ENCODE results near the gene OSCP1.

Gene OSCP1

DNA sequence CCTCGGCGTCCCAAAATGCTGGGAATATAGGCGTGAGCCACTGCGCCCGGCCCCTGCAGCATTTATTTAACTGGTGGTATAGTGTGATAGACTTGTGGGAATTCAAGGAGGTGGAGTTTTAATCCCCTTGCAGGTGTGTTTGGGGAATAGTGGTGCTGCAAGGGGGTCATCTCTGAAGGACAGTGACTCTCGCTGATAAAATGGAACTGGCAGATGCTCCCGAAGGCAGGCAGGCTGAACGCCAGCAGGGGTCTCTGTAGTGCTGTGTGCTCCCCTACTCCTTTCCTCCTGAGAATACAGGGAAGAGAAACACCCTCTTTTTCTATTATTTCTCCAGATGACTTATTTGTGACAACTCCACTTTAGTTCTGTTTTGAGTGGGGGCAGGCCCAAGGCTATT is 4.0 kb downstream of the OSCP1 start:
- TF ChIP-seq, protein P1, sequence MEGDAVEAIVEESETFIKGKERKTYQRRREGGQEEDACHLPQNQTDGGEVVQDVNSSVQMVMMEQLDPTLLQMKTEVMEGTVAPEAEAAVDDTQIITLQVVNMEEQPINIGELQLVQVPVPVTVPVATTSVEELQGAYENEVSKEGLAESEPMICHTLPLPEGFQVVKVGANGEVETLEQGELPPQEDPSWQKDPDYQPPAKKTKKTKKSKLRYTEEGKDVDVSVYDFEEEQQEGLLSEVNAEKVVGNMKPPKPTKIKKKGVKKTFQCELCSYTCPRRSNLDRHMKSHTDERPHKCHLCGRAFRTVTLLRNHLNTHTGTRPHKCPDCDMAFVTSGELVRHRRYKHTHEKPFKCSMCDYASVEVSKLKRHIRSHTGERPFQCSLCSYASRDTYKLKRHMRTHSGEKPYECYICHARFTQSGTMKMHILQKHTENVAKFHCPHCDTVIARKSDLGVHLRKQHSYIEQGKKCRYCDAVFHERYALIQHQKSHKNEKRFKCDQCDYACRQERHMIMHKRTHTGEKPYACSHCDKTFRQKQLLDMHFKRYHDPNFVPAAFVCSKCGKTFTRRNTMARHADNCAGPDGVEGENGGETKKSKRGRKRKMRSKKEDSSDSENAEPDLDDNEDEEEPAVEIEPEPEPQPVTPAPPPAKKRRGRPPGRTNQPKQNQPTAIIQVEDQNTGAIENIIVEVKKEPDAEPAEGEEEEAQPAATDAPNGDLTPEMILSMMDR (IDR thresholded peaks at IDR 0.05) = peak; percentile 55
- Mint-ChIP-seq H3K4me3 (no peak overlapping the region), H3K4me1 (peaks cover 38% of the 10 kb centered on the region), H3K27me3 (ENCODE audit: low read depth, poor library complexity) (peaks cover 5% of the 10 kb centered on the region), H3K36me3 (ENCODE audit: low read depth) (no peaks in the 10 kb centered on the region), H3K27ac (peak overlapping the region; percentile 36), H3K9me3 (no peaks in the 10 kb centered on the region)
- peak; percentile 43 for DNase-seq

DNA sequence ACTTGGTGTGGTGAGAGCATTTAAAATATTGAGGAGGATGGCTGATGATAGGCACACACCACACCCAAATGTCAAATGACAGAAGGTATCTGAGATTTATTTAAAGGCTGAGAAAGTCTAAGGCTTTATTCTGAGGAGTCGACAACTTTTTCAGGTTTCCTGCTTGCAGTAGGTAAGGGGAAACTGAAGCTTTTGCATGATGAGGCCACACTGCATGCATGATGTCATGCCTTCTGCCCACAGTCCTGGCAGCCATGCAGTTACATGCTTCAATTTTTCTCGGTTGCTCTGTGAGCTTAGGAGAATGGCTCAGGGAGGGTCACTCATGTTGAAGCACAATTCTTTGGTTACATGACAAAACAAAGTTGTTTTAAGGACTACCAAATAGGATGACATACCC is 7.0 kb downstream of the OSCP1 start:
- DNase-seq = no peak
- Mint-ChIP-seq H3K27me3 (ENCODE audit: low read depth, poor library complexity) (peaks cover 3% of the 10 kb centered on the region), H3K4me3 (no peak overlapping the region), H3K36me3 (ENCODE audit: low read depth) (peaks cover 8% of the 10 kb centered on the region), H3K27ac (no peak overlapping the region), H3K9me3 (no peaks in the 10 kb centered on the region), H3K4me1 (peaks cover 28% of the 10 kb centered on the region)
- TF ChIP-seq, protein P1 (IDR thresholded peaks at IDR 0.05) = no peak

DNA sequence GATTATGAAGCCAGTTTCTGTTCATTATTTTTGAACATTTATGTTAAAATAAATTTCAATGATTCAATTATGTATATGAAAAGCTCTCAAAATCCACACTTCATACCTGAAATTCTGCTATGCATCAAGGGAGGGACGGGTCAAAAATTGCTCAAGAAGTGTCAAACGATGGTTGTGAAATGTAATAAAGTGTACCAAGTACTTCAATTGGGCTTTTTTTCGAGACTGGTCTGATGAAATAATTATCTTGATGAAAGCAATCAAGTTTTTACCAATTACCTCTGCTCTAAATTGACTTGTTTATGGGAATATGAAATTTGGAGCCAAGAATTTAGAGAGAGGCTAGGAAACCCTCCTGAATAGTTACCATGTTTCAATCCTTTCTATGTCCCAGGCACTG is 7.9 kb downstream of the OSCP1 start:
- DNase-seq = no peak
- TF ChIP-seq, protein P1 (IDR thresholded peaks at IDR 0.05) = no peak
- H3K4me3 Mint-ChIP-seq = no peak overlapping the region

DNA sequence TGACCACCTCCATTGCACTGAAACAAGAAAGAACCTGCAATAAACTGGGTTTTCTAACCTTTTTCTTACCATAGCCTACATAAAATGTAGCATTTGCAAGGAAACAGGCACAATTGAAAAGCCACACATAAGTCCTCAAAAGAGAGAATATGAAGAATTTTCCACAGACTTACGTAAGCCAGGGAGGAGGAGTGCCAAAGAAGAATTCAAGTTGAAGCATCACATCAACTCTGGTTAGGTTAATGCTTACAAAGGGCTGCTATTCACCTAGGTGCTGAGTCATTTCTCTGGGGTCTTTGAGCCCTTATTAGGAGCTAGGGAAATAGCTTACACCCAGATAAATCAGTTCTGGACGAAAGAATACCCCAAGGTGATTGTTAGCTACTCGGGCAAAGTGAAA is 9.6 kb downstream of the OSCP1 start:
- no peaks in the 10 kb centered on the region for H3K27me3 Mint-ChIP-seq (ENCODE audit: low read depth, poor library complexity)
- no peak for DNase-seq
- H3K4me1 Mint-ChIP-seq = peaks cover 14% of the 10 kb centered on the region
- H3K4me3 Mint-ChIP-seq = no peak overlapping the region
- H3K27ac Mint-ChIP-seq = no peak overlapping the region
- peaks cover 19% of the 10 kb centered on the region for H3K36me3 Mint-ChIP-seq (ENCODE audit: low read depth)
- no peaks in the 10 kb centered on the region for H3K9me3 Mint-ChIP-seq
- TF ChIP-seq, protein P1 (IDR thresholded peaks at IDR 0.05) = no peak

More for the DNA sequence above, 7.9 kb downstream of the OSCP1 start:
- no peak overlapping the region for H3K27ac Mint-ChIP-seq
- H3K9me3 Mint-ChIP-seq = no peaks in the 10 kb centered on the region
- H3K27me3 Mint-ChIP-seq (ENCODE audit: low read depth, poor library complexity) = peaks cover 3% of the 10 kb centered on the region
- H3K4me1 Mint-ChIP-seq = peaks cover 25% of the 10 kb centered on the region
- peaks cover 9% of the 10 kb centered on the region for H3K36me3 Mint-ChIP-seq (ENCODE audit: low read depth)

DNA sequence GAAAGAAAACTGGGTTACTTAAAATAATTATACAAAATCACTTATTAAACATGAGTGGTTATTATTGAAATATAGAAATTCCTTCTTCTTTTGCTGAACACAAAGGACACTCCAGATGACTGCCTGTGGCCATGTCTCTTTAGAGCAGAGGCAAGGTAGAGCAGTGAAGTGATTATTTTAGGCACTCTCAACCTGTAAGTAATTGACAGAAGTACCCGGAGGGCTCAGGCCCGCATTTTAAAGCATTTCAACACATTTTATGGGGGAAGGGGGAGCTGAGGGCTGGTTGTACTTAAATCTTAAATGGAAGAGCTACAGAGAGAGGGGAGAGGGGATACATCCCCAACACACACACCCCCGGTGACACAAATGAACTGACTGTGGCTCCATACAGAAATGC is 10.2 kb downstream of the OSCP1 start:
- H3K4me1 Mint-ChIP-seq = peaks cover 14% of the 10 kb centered on the region
- peaks cover 19% of the 10 kb centered on the region for H3K36me3 Mint-ChIP-seq (ENCODE audit: low read depth)
- H3K27ac Mint-ChIP-seq = no peak overlapping the region
- no peaks in the 10 kb centered on the region for H3K9me3 Mint-ChIP-seq
- no peaks in the 10 kb centered on the region for H3K27me3 Mint-ChIP-seq (ENCODE audit: low read depth, poor library complexity)
- no peak overlapping the region for H3K4me3 Mint-ChIP-seq
- TF ChIP-seq, protein P1 (IDR thresholded peaks at IDR 0.05) = no peak
- DNase-seq = no peak

DNA sequence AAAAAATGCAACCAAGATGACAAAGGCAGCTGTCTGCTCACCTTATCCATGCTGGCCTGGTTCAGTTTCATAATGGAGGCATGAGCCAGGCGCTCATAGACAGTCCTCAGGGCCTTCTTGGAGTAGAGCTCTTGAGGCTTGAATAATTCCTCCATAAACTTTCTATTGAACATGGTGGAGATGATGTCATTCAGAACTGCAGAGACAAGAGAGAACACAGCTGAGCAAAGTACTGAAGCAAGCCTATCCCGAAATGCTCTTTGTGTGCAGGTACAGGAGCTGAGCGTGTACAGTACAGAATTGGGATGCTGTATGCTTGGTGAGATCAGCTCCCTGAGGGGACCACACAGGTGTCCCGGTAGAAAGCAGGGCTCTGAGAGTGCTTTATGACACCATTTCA is 11.5 kb downstream of the OSCP1 start:
- Mint-ChIP-seq H3K27me3 (ENCODE audit: low read depth, poor library complexity) (no peaks in the 10 kb centered on the region), H3K4me1 (peaks cover 14% of the 10 kb centered on the region), H3K9me3 (no peaks in the 10 kb centered on the region), H3K4me3 (no peak overlapping the region), H3K27ac (no peak overlapping the region), H3K36me3 (ENCODE audit: low read depth) (peaks cover 23% of the 10 kb centered on the region)
- TF ChIP-seq, protein P1 (IDR thresholded peaks at IDR 0.05) = no peak
- DNase-seq = no peak
